Measurements from ENCODE around the gene LRP1-AS. TPM values are rescaled to one million over a fixed set of nuclear protein-coding genes. Genes with fewer than 3 reads are reported as not detected.

LRP1-AS gene
- total and polyA plus RNA-seq, 10 of the 15 experiments (the other 5 are each of a cell fraction or from before 2014, with no cell fraction given) = not detected

GRCh38 chr12:57194253-57194652 is 46.8 kb upstream of the LRP1-AS start:
- POLR2A ChIA-PET = no interaction called here
- no peaks in the 10 kb centered on the region for H3K27me3 ChIP-seq (replicated peaks in 1 of 2; ENCODE audit: control insufficient read depth in 2 of 2, insufficient read depth in 2 of 2, low read length in 1 of 2)
- H3K79me2 ChIP-seq (ENCODE audit: control insufficient read depth, insufficient read depth, low read length) = no peaks in the 10 kb centered on the region
- no peaks in the 10 kb centered on the region for H3K9me3 ChIP-seq (replicated peaks; ENCODE audit: control insufficient read depth, insufficient read depth, low read length)
- DNase-seq (ENCODE audit: low read depth, low spot score) (no peak), ATAC-seq (no peak), FAIRE-seq (no peak)
- intact Hi-C loops (cut with micrococcal nuclease; ENCODE audit: unreplicated experiment) = no loop called here
- no peaks in the 10 kb centered on the region; a peak in 1 of 4 replicates for H3K36me3 ChIP-seq (ENCODE audit: control insufficient read depth in 2 of 2, insufficient read depth in 2 of 2, low read length in 1 of 2)
- RAD21 ChIA-PET (ENCODE audit: unreplicated experiment) = no interaction called here
- H2AFZ ChIP-seq (ENCODE audit: control insufficient read depth, low read depth, low read length) = no peak overlapping the region
- no peak overlapping the region for H3K4me3 ChIP-seq
- no TSS peak for BruUV-seq (replicated peaks)
- no peak overlapping the region for H3K27ac ChIP-seq (ENCODE audit: control insufficient read depth, insufficient read depth)
- H3K9ac ChIP-seq (ENCODE audit: control insufficient read depth, insufficient read depth, low read length) = no peak overlapping the region
- whole genome bisulfite sequencing (ENCODE audit: insufficient coverage, insufficient replicate concordance, low lambda C conversion rate, missing lambda C conversion rate) = 14% methylated on average over 18 of the region's 18 CpGs
- H3K4me2 ChIP-seq (ENCODE audit: control insufficient read depth, insufficient read depth) = no peak overlapping the region
- H4K20me1 ChIP-seq (ENCODE audit: control insufficient read depth, insufficient read depth) = no peaks in the 10 kb centered on the region
- H3K4me1 ChIP-seq (ENCODE audit: control insufficient read depth, insufficient read depth, low read length) = no peaks in the 10 kb centered on the region
- CTCF ChIA-PET = interaction anchor here (1.2 kb wide), 1 partner anchor 20 kb away, joined by 3 read pairs; no protein-coding TSS in a partner anchor
- in situ Hi-C loops (cut with MboI) = no loop called here
- SMC1A ChIA-PET (ENCODE audit: uncharacterized antibody, unreplicated experiment) = no interaction called here
- TF ChIP-seq ZNF217 (IDR thresholded peaks at IDR 0.05) = no peak
- TF ChIP-seq POLR2A (IDR thresholded peaks at IDR 0.05; ENCODE audit: low read depth, low read length) = no peak
- no peak for TF ChIP-seq EGR1 (IDR thresholded peaks at IDR 0.05; ENCODE audit: borderline replicate concordance in 1 of 2, low read depth in 2 of 2, low read length in 2 of 2)

- Histone ChIP-seq H3K4me3 (no peak overlapping the region), H3K79me2 (ENCODE audit: control insufficient read depth, insufficient read depth, low read length) (no peaks in the 10 kb centered on the region), H3K36me3 (ENCODE audit: control insufficient read depth in 2 of 2, insufficient read depth in 2 of 2, low read length in 1 of 2) (no peaks in the 10 kb centered on the region; a peak in 1 of 4 replicates), H3K27me3 (replicated peaks in 1 of 2; ENCODE audit: control insufficient read depth in 2 of 2, insufficient read depth in 2 of 2, low read length in 1 of 2) (no peaks in the 10 kb centered on the region), H3K9me3 (replicated peaks; ENCODE audit: control insufficient read depth, insufficient read depth, low read length) (no peaks in the 10 kb centered on the region), H3K9ac (ENCODE audit: control insufficient read depth, insufficient read depth, low read length) (no peak overlapping the region), H3K4me2 (ENCODE audit: control insufficient read depth, insufficient read depth) (no peak overlapping the region), H3K4me1 (ENCODE audit: control insufficient read depth, insufficient read depth, low read length) (no peaks in the 10 kb centered on the region), H3K27ac (ENCODE audit: control insufficient read depth, insufficient read depth) (no peak overlapping the region), H2AFZ (ENCODE audit: control insufficient read depth, low read depth, low read length) (no peak overlapping the region), H4K20me1 (ENCODE audit: control insufficient read depth, insufficient read depth) (no peaks in the 10 kb centered on the region)
- intact Hi-C loops (cut with micrococcal nuclease; ENCODE audit: unreplicated experiment) (no loop called here), in situ Hi-C loops (cut with MboI) (no loop called here)
- ChIA-PET SMC1A (ENCODE audit: uncharacterized antibody, unreplicated experiment) (no interaction called here), RAD21 (ENCODE audit: unreplicated experiment) (no interaction called here), POLR2A (no interaction called here), CTCF (interaction anchor here (1.2 kb wide), 1 partner anchor 20 kb away, joined by 3 read pairs; no protein-coding TSS in a partner anchor)
- no TSS peak for BruUV-seq (replicated peaks)
- no peak for DNase-seq (ENCODE audit: low read depth, low spot score)
- 45% methylated on average over 19 of the region's 19 CpGs for WGBS (ENCODE audit: insufficient coverage, insufficient replicate concordance, low lambda C conversion rate, missing lambda C conversion rate)
- no peak for FAIRE-seq
- ATAC-seq = no peak
- TF ChIP-seq RAD51 (IDR thresholded peaks at IDR 0.05) (no peak), ZNF24 (IDR thresholded peaks at IDR 0.05) (no peak), IKZF2 (IDR thresholded peaks at IDR 0.05) (no peak), NFYA (IDR thresholded peaks at IDR 0.05; ENCODE audit: borderline replicate concordance, low read depth, low read length) (no peak), PBX3 (IDR thresholded peaks at IDR 0.05; ENCODE audit: insufficient replicate concordance, low read depth, low read length) (no peak), NBN (IDR thresholded peaks at IDR 0.05) (no peak), PAX5 (IDR thresholded peaks at IDR 0.05; ENCODE audit: borderline replicate concordance, low read depth, low read length) (no peak), ZBTB40 (IDR thresholded peaks at IDR 0.05; ENCODE audit: borderline replicate concordance) (no peak)
These were observed 46.4 kb upstream of the LRP1-AS start for GRCh38 chr12:57193706-57194245.

Data from GM12878 (cell line).